ENCODE results near the gene MAPK9.
"Not testable (repeated sequence)": the region's sequence is repeated elsewhere in the genome, so short reads cannot be mapped to it uniquely, and the experiment has no call there.

The MAPK9 gene

GRCh38 chr5:180324601-180324950 lies 32.7 kb upstream of the MAPK9 start:
- DNase-seq, result no peak

DNA sequence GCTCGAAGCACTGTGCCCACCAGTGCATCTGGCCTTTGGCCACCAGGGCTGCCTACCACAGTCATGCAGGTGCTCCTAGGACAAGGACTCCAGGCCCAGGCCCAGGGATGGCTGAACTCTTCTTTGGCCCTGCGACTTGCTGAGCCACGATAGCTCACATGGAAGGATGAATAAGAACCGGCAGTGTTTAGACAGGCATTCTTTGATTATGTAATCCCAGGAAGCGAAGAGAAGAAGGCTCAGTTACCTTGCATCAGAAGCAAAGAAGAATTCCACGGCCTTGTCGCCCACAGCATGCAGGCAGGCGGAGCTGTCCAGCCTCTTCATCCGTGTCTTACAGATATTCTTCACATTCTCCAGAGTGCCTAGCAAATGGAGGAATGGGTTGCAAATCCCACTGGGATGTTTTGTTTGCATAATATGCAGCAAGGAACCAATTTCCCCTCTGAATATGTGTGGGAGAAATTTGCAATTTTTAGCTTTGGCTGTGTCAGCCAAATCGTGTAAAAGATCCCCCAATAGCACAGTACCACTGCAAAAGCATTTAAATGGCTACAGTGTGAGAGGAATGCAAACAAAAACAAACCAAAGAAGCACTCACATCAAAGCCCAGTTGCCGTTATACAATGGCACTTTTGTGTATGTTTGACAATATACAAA lies 32.2 kb upstream of the MAPK9 start:
- DNase-seq, result no peak

DNA sequence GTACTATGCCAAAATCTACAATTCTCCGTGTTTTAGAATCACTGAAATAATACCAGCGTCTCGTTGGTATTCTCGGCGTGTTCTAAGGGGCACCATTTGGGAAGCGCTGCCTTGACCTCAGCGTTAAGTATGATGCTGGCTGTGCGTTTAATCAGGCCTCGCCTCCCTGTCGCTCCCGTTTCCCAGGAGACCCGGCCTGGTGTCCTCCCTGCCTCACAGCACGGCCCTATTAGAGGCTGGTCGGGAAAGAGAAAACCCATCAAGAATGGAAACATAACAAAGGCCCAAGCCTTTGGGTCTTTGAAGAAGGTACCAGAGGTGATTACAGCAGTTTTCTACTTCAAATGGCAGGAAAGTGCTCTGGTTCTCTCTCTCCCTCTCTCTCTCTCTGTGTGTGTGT lies 31.3 kb upstream of the MAPK9 start:
- no peak for DNase-seq

GRCh38 chr5:180318456-180319089 lies 26.7 kb upstream of the MAPK9 start:
- no peak for DNase-seq

GRCh38 chr5:180316586-180316985 lies 24.7 kb upstream of the MAPK9 start:
- DNase-seq, result no peak

DNA sequence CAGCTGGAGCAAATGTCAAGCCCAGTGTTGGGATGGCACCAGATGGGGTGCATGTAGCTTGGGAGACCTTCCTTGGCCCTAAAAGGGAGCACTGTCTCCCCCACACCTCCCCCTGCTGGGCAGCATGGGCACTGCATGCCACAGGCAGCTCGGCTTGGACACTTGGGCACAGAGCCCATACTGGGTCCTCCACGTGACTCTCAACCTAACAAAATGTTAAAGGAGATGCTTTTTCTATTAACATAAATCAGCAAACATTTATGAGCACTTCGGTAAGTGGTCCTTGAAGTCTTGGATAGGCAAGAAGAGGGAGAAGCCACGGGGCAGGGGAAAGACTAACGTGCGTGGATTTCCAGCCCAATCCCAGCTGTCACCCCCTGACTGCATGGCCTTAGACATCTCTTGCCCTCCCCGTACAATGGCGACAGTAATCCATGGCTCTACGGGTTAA lies 23.9 kb upstream of the MAPK9 start:
- no peak for DNase-seq

- DNase-seq, result peak; percentile 65
These were observed 22.0 kb upstream of the MAPK9 start for GRCh38 chr5:180313677-180314505.

GRCh38 chr5:180311216-180311615 lies 19.3 kb upstream of the MAPK9 start:
- no peak for DNase-seq

DNA sequence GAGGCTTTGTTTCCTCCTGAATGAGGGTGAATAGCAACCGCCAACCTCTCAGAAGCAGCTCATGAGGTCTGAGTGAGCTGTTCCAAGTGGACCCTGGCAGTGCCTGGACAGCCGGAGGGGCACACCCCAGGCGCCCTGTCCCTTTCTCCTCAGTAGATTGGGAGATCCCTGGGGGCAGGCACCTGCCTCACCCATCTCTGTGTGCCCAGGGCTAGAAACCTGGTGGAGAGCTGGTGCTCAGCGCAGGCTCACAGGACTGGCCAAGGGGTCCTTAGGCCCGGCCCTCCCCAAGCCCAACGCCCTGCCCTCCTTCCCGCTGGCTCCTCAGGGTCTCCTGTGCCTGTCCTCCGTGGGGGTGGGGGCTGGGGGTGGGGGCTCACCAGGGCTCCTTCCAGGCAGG lies 14.9 kb upstream of the MAPK9 start:
- DNase-seq, result no peak

GRCh38 chr5:180305481-180305880 lies 13.6 kb upstream of the MAPK9 start:
- DNase-seq, result no peak

- no peak for DNase-seq
These were observed 12.8 kb upstream of the MAPK9 start for GRCh38 chr5:180304431-180305375.

- no peak for DNase-seq
These were observed 12.1 kb upstream of the MAPK9 start for GRCh38 chr5:180304016-180304292.

DNA sequence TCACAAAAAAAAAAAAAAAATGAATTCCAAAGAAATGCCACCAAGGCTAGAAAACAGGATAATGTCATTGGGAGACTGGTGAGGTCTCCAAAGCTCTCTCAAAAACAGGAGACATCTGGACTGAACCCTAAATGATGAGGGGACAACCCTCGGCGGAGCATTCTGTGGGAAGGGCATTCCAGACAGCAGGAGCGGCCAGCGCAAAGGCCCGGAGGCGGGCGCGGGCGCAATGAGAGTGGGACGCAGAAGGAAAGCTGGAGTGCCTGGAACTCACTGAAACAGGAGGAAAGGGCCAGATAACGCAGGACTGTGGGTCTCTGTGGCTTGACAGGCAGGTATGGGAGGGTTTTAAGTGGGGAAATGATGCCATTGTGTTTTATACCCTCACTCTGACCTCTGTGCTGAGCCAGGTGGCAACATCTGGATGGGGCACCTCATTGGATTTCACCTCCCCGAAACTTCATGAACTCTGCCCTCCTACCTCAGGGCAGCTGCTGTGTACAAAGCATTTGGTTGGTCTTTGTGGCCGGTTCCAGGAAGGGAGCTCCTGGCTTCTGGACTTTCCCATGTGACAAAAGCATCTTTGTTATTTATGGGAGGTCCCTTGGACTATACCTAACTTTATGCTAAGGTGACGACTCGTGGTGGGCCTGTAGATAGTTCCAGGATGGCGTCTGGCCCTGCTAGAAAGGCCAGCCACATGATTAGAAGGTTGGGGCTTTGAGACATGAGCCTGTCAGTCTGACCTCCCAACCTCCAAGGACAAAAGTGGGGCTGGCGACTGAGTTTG lies 11.5 kb upstream of the MAPK9 start:
- no peak for DNase-seq

- DNase-seq, result no peak
These were observed 10.4 kb upstream of the MAPK9 start for GRCh38 chr5:180302256-180302655.

- DNase-seq, result no peak
These were observed 9.4 kb upstream of the MAPK9 start for GRCh38 chr5:180301253-180301652.

- no peak for DNase-seq
These were observed 7.6 kb upstream of the MAPK9 start for GRCh38 chr5:180299526-180299925.

DNA sequence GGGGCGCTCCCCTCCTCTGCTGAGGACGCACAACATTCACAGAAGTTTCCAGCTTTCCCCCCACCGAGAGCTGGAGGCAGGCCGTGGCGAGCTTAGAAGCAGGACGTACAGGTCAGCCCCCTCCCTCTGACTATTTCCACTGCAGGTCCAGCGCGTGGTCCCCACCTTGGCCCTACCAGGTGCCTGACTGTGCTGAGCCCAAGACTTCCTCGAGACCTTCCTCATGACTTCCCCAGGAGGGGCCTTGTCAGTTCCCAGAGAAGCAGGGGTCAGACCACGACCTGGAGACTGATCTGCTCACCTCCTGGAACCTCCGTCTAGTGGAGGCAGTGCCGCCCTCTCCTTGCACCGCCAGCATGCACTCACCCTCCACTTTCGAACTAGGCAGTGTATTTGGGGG lies 7.1 kb upstream of the MAPK9 start:
- DNase-seq, result not testable (repeated sequence)

DNA sequence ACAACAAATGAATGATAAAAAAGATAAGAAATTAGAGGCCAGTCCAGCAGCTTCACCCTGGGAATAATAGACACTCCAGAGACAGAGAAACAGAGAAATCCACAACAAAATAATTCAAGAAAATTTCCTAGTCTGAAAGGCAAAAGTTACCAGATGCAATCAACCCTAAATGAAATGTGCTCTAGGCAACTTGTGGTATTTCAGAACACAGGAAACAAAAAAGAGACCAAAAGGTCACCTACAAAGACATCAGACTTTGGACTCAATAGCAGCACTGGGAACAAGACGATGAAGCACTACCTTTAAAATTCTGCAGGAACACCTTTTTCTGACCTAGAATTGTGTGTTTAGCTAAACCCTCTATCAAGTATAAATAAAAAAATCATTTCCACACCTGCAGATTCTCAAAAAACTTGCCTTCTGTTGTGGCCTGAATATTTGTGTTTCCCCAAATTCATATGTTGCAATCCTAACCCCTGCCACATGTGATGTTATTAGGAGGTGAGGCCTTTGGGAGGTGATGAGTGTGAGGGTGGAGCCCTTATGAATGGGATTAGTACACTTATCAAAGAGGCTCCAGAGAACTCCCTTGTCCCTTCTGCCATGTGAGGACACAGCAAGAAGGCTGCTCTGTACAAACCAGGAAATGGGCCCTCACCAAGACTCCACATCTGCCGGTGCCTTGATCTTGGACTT lies 5.9 kb upstream of the MAPK9 start:
- DNase-seq, result no peak

- DNase-seq, result no peak
These were observed 4.9 kb upstream of the MAPK9 start for GRCh38 chr5:180296771-180297170.

- DNase-seq, result no peak
These were observed 3.2 kb upstream of the MAPK9 start for GRCh38 chr5:180294913-180295555.

DNA sequence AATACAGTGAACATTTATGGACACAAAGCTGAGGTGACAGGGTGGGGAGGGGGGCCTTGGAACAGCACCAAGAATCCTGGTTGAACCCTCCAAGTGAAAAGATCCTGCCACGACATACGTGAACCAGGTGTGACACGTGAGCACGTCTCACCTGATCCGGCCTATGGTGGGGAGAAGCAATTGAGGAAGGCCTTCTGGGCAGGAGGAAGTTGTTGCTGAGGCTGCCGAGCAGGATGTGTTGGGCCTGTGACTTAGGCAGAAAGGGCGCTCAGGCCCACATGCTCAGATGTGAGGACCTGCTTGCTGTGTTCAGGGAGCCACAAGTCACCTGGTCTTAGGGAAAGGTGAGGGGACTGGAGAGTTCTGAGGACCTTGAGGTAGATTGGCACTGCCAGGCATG lies 2.5 kb upstream of the MAPK9 start:
- no peak for DNase-seq
